GM18511 (cell line): Measurements from ENCODE around the gene TM7SF3.
"Not testable (repeated sequence)": the region's sequence is repeated elsewhere in the genome, so short reads cannot be mapped to it uniquely, and the experiment has no call there.

Source experiments
- ATAC-seq: cut with Tn5 transposase; IDR thresholded peaks from one replicate; pipeline ENCODE4 v1.9.1; 2021; ENCODE audit warnings: mild to moderate bottlenecking, moderate library complexity; ENCODE audit not compliant: unreplicated experiment

Gene TM7SF3, protein sequence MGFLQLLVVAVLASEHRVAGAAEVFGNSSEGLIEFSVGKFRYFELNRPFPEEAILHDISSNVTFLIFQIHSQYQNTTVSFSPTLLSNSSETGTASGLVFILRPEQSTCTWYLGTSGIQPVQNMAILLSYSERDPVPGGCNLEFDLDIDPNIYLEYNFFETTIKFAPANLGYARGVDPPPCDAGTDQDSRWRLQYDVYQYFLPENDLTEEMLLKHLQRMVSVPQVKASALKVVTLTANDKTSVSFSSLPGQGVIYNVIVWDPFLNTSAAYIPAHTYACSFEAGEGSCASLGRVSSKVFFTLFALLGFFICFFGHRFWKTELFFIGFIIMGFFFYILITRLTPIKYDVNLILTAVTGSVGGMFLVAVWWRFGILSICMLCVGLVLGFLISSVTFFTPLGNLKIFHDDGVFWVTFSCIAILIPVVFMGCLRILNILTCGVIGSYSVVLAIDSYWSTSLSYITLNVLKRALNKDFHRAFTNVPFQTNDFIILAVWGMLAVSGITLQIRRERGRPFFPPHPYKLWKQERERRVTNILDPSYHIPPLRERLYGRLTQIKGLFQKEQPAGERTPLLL

GRCh38 chr12:27014085-27014858 lies at the start of gene TM7SF3:
TM7SF3 (minus strand) TSS chr12:27014384; CDS start chr12:27014168, 216 bp downstream.
- ATAC-seq = peak; percentile 80

GRCh38 chr12:27063250-27063851 lies 49.2 kb upstream of the TM7SF3 start:
- no peak for ATAC-seq

DNA sequence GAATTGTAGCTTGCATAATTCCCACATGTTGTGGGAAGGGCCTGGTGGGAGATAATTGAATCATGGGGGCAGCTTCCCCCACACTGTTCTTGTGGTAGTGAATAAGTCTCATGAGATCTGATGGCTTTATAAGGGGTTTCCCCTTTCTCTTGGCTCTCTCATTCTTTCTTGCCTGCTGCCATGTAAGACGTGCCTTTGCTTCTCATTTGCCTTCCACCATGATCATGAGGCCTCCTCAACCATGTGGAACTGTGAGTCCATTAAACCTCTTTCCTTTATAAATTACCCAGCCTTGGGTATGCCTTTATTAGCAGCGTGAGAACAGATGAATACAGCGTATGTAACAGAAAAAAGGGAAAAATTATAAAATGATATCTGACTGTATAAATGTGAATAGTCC lies 47.1 kb upstream of the TM7SF3 start:
- no peak for ATAC-seq

GRCh38 chr12:27060740-27061139 lies 46.6 kb upstream of the TM7SF3 start:
- no peak for ATAC-seq

GRCh38 chr12:27057543-27057942 lies 43.4 kb upstream of the TM7SF3 start:
- ATAC-seq = no peak

DNA sequence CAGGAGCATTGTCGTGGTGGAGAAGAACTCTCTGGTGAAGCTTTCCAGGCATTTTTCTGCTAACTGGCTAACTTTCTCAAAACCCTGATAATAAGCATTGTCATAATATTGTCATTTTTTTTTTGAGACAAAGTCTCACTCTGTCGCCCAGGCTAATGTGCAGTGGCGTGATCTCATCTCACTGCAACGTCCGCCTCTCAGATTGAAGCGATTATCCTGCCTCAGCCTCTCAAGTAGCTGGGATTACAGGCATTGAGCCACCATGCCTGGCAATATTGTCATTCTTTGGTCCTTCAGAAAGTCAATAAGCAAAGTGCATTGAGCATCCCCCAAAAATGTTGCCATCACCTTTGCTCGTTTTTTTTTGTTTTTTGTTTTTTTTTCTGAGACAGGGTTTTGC lies 41.8 kb upstream of the TM7SF3 start:
- ATAC-seq = no peak

- no peak for ATAC-seq
Observed at GRCh38 chr12:27052742-27053141, 38.6 kb upstream of the TM7SF3 start.

- no peak for ATAC-seq
Observed at GRCh38 chr12:27052176-27052575, 38.0 kb upstream of the TM7SF3 start.

- ATAC-seq = no peak
Observed at GRCh38 chr12:27048822-27049752, 34.9 kb upstream of the TM7SF3 start.

GRCh38 chr12:27042018-27042417 lies 27.8 kb upstream of the TM7SF3 start:
- not testable (repeated sequence) for ATAC-seq

GRCh38 chr12:27040637-27041036 lies 26.5 kb upstream of the TM7SF3 start:
- ATAC-seq = not testable (repeated sequence)

DNA sequence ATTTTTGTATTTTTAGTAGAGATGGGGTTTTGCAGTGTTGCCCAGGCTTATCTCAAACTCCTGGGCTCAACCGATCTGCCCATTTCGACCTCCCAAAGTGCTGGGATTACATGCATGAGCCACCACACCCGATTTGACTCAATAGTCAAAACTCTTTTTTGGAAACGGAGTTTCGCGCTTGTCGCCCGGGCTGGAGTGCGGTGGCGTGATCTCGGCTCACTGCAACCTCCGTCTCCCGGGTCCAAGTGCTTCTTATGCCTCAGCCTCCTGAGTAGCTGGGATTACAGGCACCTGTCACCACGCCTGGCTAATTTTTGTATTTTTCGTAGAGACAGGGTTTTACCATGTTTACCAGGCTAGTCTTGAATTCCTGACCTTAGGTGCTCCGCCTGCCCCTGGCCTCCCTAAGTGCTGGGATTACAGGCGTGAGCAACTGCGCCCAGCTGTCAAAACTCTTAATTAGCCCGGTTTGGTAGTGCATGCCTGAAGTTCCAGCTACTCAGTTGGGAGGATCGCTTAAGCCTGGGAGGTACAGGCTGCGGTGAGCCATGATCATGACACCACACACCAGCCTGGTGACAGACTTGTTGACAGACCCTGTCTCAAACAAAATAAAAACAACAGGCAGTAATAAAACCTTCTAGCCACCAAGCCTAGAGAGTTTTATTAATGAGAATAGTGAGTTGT lies 20.6 kb upstream of the TM7SF3 start:
- no peak for ATAC-seq

- no peak for ATAC-seq
Observed at GRCh38 chr12:27032679-27033078, 18.5 kb upstream of the TM7SF3 start.

- no peak for ATAC-seq
Observed at GRCh38 chr12:27031531-27031930, 17.3 kb upstream of the TM7SF3 start.

DNA sequence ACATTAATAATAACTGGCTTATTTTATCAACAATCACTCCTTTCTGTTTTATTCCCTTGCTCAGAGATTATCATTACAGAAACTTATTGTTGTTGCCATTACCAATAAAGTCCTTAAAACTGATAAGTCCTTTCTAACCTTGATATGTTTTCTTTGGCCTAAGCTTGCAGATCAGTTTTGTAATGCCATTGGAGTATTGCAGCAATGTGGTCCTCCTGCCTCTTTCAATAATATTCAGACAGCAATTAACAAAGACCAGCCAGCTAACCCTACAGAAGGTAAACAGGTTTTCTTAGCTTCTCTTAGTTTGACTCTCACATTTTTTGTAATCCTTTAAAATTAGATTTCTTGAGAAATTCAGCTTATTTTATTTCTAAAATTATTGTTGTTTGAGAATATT lies 12.1 kb upstream of the TM7SF3 start:
- no peak for ATAC-seq

- ATAC-seq = no peak
Observed at GRCh38 chr12:27025116-27025515, 10.9 kb upstream of the TM7SF3 start.

GRCh38 chr12:27024291-27024690 lies 10.1 kb upstream of the TM7SF3 start:
- no peak for ATAC-seq

- no peak for ATAC-seq
Observed at GRCh38 chr12:27020761-27021160, 6.6 kb upstream of the TM7SF3 start.

GRCh38 chr12:27018037-27018436 lies 3.9 kb upstream of the TM7SF3 start:
- ATAC-seq = no peak
